ENCODE measurements around the gene MS4A2.

MS4A2 gene

GRCh38 chr11:60111793-60112192 is 23.3 kb downstream of the MS4A2 start:
- TF ChIP-seq, protein P1, sequence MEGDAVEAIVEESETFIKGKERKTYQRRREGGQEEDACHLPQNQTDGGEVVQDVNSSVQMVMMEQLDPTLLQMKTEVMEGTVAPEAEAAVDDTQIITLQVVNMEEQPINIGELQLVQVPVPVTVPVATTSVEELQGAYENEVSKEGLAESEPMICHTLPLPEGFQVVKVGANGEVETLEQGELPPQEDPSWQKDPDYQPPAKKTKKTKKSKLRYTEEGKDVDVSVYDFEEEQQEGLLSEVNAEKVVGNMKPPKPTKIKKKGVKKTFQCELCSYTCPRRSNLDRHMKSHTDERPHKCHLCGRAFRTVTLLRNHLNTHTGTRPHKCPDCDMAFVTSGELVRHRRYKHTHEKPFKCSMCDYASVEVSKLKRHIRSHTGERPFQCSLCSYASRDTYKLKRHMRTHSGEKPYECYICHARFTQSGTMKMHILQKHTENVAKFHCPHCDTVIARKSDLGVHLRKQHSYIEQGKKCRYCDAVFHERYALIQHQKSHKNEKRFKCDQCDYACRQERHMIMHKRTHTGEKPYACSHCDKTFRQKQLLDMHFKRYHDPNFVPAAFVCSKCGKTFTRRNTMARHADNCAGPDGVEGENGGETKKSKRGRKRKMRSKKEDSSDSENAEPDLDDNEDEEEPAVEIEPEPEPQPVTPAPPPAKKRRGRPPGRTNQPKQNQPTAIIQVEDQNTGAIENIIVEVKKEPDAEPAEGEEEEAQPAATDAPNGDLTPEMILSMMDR (IDR thresholded peaks at IDR 0.05; ENCODE audit: insufficient read depth, low read length, poor library complexity, severe bottlenecking): no peak
- Histone ChIP-seq H3K27me3 (replicated peaks; ENCODE audit: control insufficient read depth, insufficient read depth, low read length) (no peaks in the 10 kb centered on the region), H3K36me3 (ENCODE audit: control insufficient read depth, insufficient read depth, low read length) (no peaks in the 10 kb centered on the region), H3K4me3 (replicated peaks; ENCODE audit: low read depth, low read length) (no peak overlapping the region)
- DNase-seq (ENCODE audit: extremely low read depth, insufficient read length): no peak

GRCh38 chr11:60116996-60117790 is 28.7 kb downstream of the MS4A2 start:
- DNase-seq (ENCODE audit: extremely low read depth, insufficient read length): no peak
- no peak overlapping the region for H3K4me3 ChIP-seq (replicated peaks; ENCODE audit: low read depth, low read length)
- no peaks in the 10 kb centered on the region for H3K36me3 ChIP-seq (ENCODE audit: control insufficient read depth, insufficient read depth, low read length)
- TF ChIP-seq, protein P1 (IDR thresholded peaks at IDR 0.05; ENCODE audit: insufficient read depth, low read length, poor library complexity, severe bottlenecking): no peak
- no peaks in the 10 kb centered on the region for H3K27me3 ChIP-seq (replicated peaks; ENCODE audit: control insufficient read depth, insufficient read depth, low read length)

DNA sequence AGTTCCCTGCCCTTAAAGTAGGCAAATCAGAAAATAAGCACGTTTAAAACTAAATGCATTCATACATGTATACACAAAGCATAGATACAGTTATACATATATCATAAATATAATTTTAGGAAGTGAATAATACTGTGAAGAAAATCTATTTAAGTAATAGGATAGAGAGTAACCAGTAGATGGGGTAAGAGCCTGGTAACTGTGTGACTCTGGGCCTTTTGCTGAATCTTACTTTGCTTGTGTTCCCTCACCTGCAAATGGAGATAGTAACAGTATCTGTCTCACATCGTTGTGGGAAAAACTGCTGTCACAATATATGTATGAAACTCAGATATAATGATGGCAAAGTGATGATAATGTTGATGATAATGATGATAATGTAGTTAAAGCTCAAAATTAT is 29.9 kb downstream of the MS4A2 start:
- Histone ChIP-seq H3K36me3 (ENCODE audit: control insufficient read depth, insufficient read depth, low read length) (no peaks in the 10 kb centered on the region), H3K27me3 (replicated peaks; ENCODE audit: control insufficient read depth, insufficient read depth, low read length) (no peaks in the 10 kb centered on the region), H3K4me3 (replicated peaks; ENCODE audit: low read depth, low read length) (no peak overlapping the region)
- no peak for DNase-seq (ENCODE audit: extremely low read depth, insufficient read length)
- TF ChIP-seq, protein P1 (IDR thresholded peaks at IDR 0.05; ENCODE audit: insufficient read depth, low read length, poor library complexity, severe bottlenecking): peak; percentile 17

- Histone ChIP-seq H3K27me3 (replicated peaks; ENCODE audit: control insufficient read depth, insufficient read depth, low read length) (no peaks in the 10 kb centered on the region), H3K4me3 (replicated peaks; ENCODE audit: low read depth, low read length) (no peak overlapping the region), H3K36me3 (ENCODE audit: control insufficient read depth, insufficient read depth, low read length) (no peaks in the 10 kb centered on the region)
- TF ChIP-seq, protein P1 (IDR thresholded peaks at IDR 0.05; ENCODE audit: insufficient read depth, low read length, poor library complexity, severe bottlenecking): no peak
- DNase-seq (ENCODE audit: extremely low read depth, insufficient read length): no peak
These were observed 31.2 kb downstream of the MS4A2 start for GRCh38 chr11:60119710-60120109.

GRCh38 chr11:60121264-60121663 is 32.8 kb downstream of the MS4A2 start:
- Histone ChIP-seq H3K36me3 (ENCODE audit: control insufficient read depth, insufficient read depth, low read length) (no peaks in the 10 kb centered on the region), H3K4me3 (replicated peaks; ENCODE audit: low read depth, low read length) (no peak overlapping the region), H3K27me3 (replicated peaks; ENCODE audit: control insufficient read depth, insufficient read depth, low read length) (no peaks in the 10 kb centered on the region)
- DNase-seq (ENCODE audit: extremely low read depth, insufficient read length): no peak
- TF ChIP-seq, protein P1 (IDR thresholded peaks at IDR 0.05; ENCODE audit: insufficient read depth, low read length, poor library complexity, severe bottlenecking): no peak

Data from GM06990 (cell line).